Peyer's patch (tissue), 4 donors: ENCODE measurements around the gene PLCB2. TPM values are rescaled to one million over a fixed set of nuclear protein-coding genes. Genes with fewer than 3 reads are reported as not detected.

Experiments
- DNase-seq, 3 donors: peaks; one replicate each; pipeline ENCODE4 v3.0.0-alpha.2; 2017 to 2019
- H3K27ac ChIP-seq, 4 donors: fragments of 200-600 bp; sonication (generic); one replicate each; pipeline ENCODE4 v1.5.1; 2016 to 2019
- H3K27me3 ChIP-seq, 2 donors: fragments of 200-600 bp; sonication (generic); one replicate each; pipeline ENCODE4 v1.5.1; 2019
- H3K36me3 ChIP-seq, 3 donors: fragments of 200-600 bp; sonication (generic); one replicate each; pipeline ENCODE4 v1.5.1; 2016 to 2019
- H3K4me1 ChIP-seq, 4 donors: fragments of 200-600 bp; sonication (generic); one replicate each; pipeline ENCODE4 v1.5.1; 2016 to 2019
- H3K4me3 ChIP-seq, 4 donors: fragments of 200-600 bp; sonication (generic); 1 replicate in 3 of 4; 2 replicates in 1 of 4; pipeline ENCODE4 v1.5.1; 2016 to 2019; ENCODE audit warnings: mild to moderate bottlenecking in 1 of 4
- H3K9me3 ChIP-seq, 4 donors: fragments of 200-600 bp; sonication (generic); one replicate each; pipeline ENCODE4 v1.5.1; 2016 to 2019; ENCODE audit warnings: mild to moderate bottlenecking in 1 of 4
- CTCF ChIP-seq, 6 experiments: fragments of 450-650 bp in 4 of 6; fragments of 200-600 bp in 2 of 6; sonication (generic) in 1 of 6; IDR thresholded peaks; one replicate each; pipeline ENCODE4 v1.5.1; 2017 to 2019; ENCODE audit warnings: antibody characterized with exemption in 6 of 6, mild to moderate bottlenecking in 3 of 6, moderate library complexity in 1 of 6
- POLR2A ChIP-seq, 2 donors: fragments of 450-650 bp; IDR thresholded peaks; one replicate each; pipeline ENCODE4 v1.5.1; 2017; ENCODE audit warnings: antibody characterized with exemption in 2 of 2, mild to moderate bottlenecking in 2 of 2, moderate library complexity in 2 of 2
- total RNA-seq, 4 donors: library from RNA; depleted of rRNA; stranded (reverse); fragments of >200 nt; gene quantifications; one replicate each; pipeline ENCODE4 v1.1.0, GENCODE V29; 2016

Gene PLCB2
- total RNA-seq, 4 donors from 2014 or later, result 12.3 to 101 (median 15.7) TPM

- TF ChIP-seq POLR2A (IDR thresholded peaks at IDR 0.05) (no peak), CTCF (IDR thresholded peaks at IDR 0.05) (no peak)
- DNase-seq, result no peak
- no peaks in the 10 kb centered on the region for H3K4me1 ChIP-seq
- H3K9me3 ChIP-seq, result no peaks in the 10 kb centered on the region
- no peak overlapping the region for H3K27ac ChIP-seq
- H3K36me3 ChIP-seq, result no peaks in the 10 kb centered on the region
- no peak overlapping the region for H3K4me3 ChIP-seq
- H3K27me3 ChIP-seq, result no peaks in the 10 kb centered on the region
Measured at GRCh38 chr15:40263024-40263754, 44.5 kb downstream of the PLCB2 start.

GRCh38 chr15:40259021-40259420 lies 48.7 kb downstream of the PLCB2 start:
- H3K36me3 ChIP-seq, result no peaks in the 10 kb centered on the region
- TF ChIP-seq POLR2A (IDR thresholded peaks at IDR 0.05), result no peak
- TF ChIP-seq CTCF (IDR thresholded peaks at IDR 0.05), result no peak

GRCh38 chr15:40258544-40258943 lies 49.2 kb downstream of the PLCB2 start:
- no peak overlapping the region for H3K4me3 ChIP-seq
- no peak overlapping the region for H3K27ac ChIP-seq
- no peak for DNase-seq
- no peaks in the 10 kb centered on the region for H3K27me3 ChIP-seq
- H3K9me3 ChIP-seq, result no peaks in the 10 kb centered on the region
- TF ChIP-seq POLR2A (IDR thresholded peaks at IDR 0.05) (no peak), CTCF (IDR thresholded peaks at IDR 0.05) (no peak)
- H3K36me3 ChIP-seq, result no peaks in the 10 kb centered on the region
- H3K4me1 ChIP-seq, result peaks cover 0 to under 1% (median 0%) of the 10 kb centered on the region in 4 donors

More at GRCh38 chr15:40259021-40259420, 48.7 kb downstream of the PLCB2 start:
- Histone ChIP-seq H3K9me3 (no peaks in the 10 kb centered on the region), H3K4me3 (no peak overlapping the region), H3K4me1 (no peaks in the 10 kb centered on the region), H3K27me3 (no peaks in the 10 kb centered on the region), H3K27ac (no peak overlapping the region)
- DNase-seq, result no peak

- TF ChIP-seq POLR2A (IDR thresholded peaks at IDR 0.05) (no peak), CTCF (IDR thresholded peaks at IDR 0.05) (no peak)
- Histone ChIP-seq H3K27me3 (no peaks in the 10 kb centered on the region), H3K4me1 (peaks cover 0 to 7% (median 5%) of the 10 kb centered on the region in 4 donors), H3K27ac (no peak overlapping the region), H3K9me3 (no peaks in the 10 kb centered on the region), H3K36me3 (no peaks in the 10 kb centered on the region), H3K4me3 (no peak overlapping the region)
- DNase-seq, result no peak
Measured at GRCh38 chr15:40257656-40258450, 49.9 kb downstream of the PLCB2 start.

GRCh38 chr15:40256638-40257235 lies 51.0 kb downstream of the PLCB2 start:
- Histone ChIP-seq H3K27me3 (no peaks in the 10 kb centered on the region), H3K9me3 (no peaks in the 10 kb centered on the region), H3K4me3 (no peak overlapping the region), H3K4me1 (peaks cover 0 to 17% (median 9%) of the 10 kb centered on the region in 4 donors), H3K27ac (no peak overlapping the region), H3K36me3 (no peaks in the 10 kb centered on the region)
- no peak for TF ChIP-seq CTCF (IDR thresholded peaks at IDR 0.05)
- no peak for TF ChIP-seq POLR2A (IDR thresholded peaks at IDR 0.05)
- no peak for DNase-seq
